Activated naive CD4-positive, alpha-beta T cell treated with anti-CD3 and anti-CD28 coated beads, Interleukin-2, amount 50 U/mL, for 24 hours (primary cell): ENCODE results near the gene NLRP9.

ENCODE experiments used
- H3K27ac Mint-ChIP-seq: one replicate; pipeline ENCODE4 v1.8.0; 2021; ENCODE audit warnings: mild to moderate bottlenecking, mixed read lengths
- H3K27me3 Mint-ChIP-seq: one replicate; pipeline ENCODE4 v1.8.0; 2021; ENCODE audit warnings: mixed read lengths
- H3K36me3 Mint-ChIP-seq: one replicate; pipeline ENCODE4 v1.8.0; 2021; ENCODE audit warnings: mixed read lengths
- H3K4me1 Mint-ChIP-seq: one replicate; pipeline ENCODE4 v1.8.0; 2021; ENCODE audit warnings: mixed read lengths
- H3K4me3 Mint-ChIP-seq: one replicate; pipeline ENCODE4 v1.8.0; 2021; ENCODE audit warnings: mild to moderate bottlenecking, mixed read lengths
- H3K9me3 Mint-ChIP-seq: one replicate; pipeline ENCODE4 v1.8.0; 2021; ENCODE audit warnings: mixed read lengths

NLRP9 gene

DNA sequence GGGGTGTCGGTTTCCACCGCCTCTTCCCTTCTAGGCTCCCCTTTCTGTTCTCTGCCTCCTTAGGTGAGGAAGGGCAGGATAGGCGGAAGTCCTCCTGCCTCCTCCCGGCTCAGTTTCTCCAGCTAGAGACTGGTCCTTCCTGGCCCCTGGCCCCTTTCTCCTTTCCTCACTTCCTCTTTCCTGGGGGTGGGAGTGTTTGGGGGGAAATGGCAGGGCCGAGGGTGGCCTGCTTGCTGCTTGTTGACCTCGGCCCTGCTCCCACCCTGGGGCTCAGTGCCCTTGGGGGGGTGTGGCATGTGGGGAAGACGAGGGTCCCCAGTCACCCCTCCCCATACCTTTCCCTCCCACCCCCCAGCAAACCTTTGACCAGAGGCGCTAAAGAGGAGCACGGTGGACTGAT, 78.4 kb downstream of the NLRP9 start:
- Mint-ChIP-seq H3K27ac (peak overlapping the region; percentile 92), H3K27me3 (no peaks in the 10 kb centered on the region), H3K9me3 (no peaks in the 10 kb centered on the region), H3K36me3 (peaks cover 16% of the 10 kb centered on the region), H3K4me3 (peak overlapping the region; percentile 51), H3K4me1 (peaks cover 58% of the 10 kb centered on the region)

DNA sequence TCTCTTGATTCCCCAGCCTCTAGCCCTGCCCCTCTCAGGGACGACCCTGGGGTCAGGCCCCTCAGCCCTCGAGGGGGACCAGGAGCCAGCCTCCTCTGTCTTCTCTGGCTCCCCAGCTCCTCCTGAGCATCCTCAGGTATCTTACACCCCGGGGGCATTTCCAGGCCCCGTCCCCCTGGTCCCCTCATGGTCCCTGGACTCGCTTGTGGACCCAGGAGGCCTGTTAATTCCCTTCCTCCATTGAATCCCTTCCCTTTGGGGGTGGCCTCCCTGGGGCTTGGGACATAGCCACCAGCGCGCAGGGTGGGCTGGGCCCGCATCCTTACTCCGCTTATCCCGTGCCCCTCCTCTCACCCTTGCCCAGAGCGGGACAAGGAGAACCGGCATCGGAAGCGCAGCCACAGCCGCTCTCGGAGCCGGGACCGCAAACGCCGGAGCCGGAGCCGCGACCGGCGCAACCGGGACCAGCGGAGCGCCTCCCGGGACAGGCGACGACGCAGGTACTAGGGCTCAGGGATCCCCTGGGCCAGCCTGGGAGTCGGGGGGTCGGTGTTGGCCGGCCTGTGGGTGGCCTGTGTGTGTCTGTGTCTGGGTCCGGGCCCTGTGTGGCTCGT, 79.2 kb downstream of the NLRP9 start:
- Mint-ChIP-seq H3K4me3 (peak overlapping the region; percentile 93), H3K9me3 (no peaks in the 10 kb centered on the region), H3K27ac (peak overlapping the region; percentile 92), H3K27me3 (no peaks in the 10 kb centered on the region), H3K4me1 (peaks cover 55% of the 10 kb centered on the region), H3K36me3 (peaks cover 16% of the 10 kb centered on the region)
